Measurements from ENCODE around the gene DACH1.

DACH1 gene

DNA sequence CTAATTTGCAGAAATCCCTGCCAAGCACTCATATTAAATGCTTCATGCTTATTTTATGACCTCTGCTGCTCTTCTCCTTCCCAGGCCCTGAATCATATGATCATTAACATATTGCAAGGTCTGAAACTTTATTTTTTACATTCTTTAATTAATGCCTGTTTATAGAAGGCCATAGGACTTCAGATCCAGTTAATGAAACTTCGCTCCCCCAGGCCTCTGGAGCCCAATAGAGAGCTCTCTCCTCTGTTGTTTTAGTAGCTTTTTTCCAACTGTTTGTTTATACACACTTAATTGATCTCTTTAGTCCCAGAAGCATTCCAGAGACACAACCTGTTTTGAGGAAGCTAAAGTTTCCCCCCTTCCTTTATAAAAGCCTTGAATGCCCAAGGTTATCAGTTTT is 68.3 kb downstream of the DACH1 start:
- DNase-seq (ENCODE audit: low spot score), result no peak
- Histone ChIP-seq H4K8ac (ENCODE audit: low read depth, low read length) (no peak overlapping the region), H2AFZ (ENCODE audit: low read length) (no peak overlapping the region), H3K27ac (replicated peaks; ENCODE audit: low read length) (no peak overlapping the region), H3K18ac (ENCODE audit: low read length) (no peak overlapping the region), H3K4me1 (ENCODE audit: control insufficient read depth in 2 of 2, insufficient read depth in 1 of 2, low read depth in 1 of 2, low read length in 2 of 2) (peaks cover 5% of the 10 kb centered on the region in 2 donors), H3K79me1 (ENCODE audit: low read depth, low read length) (no peaks in the 10 kb centered on the region), H3K27me3 (ENCODE audit: control insufficient read depth in 3 of 3, insufficient read depth in 3 of 3, low read depth in 1 of 3, low read length in 3 of 3) (no peaks in the 10 kb centered on the region), H3K4me3 (ENCODE audit: low read length in 2 of 2) (no peak overlapping the region), H3K9ac (ENCODE audit: low read depth, low read length, poor library complexity) (no peak overlapping the region), H2AK5ac (ENCODE audit: low read depth, low read length) (no peak overlapping the region), H2BK15ac (ENCODE audit: low read length) (no peak overlapping the region), H2BK120ac (ENCODE audit: low read depth, low read length) (no peak overlapping the region), H4K91ac (ENCODE audit: low read depth, low read length, poor library complexity) (no peak overlapping the region), H3K36me3 (replicated peaks in 1 of 2; ENCODE audit: control insufficient read depth in 2 of 2, insufficient read depth in 2 of 2, low read length in 2 of 2) (no peaks in the 10 kb centered on the region), H3K14ac (ENCODE audit: low read length) (no peak overlapping the region), H2BK5ac (ENCODE audit: low read length) (no peak overlapping the region), H3K23ac (ENCODE audit: low read depth, low read length, poor library complexity) (no peak overlapping the region), H3K4ac (ENCODE audit: low read length) (no peak overlapping the region), H3K9me3 (replicated peaks in 1 of 2; ENCODE audit: control insufficient read depth in 2 of 2, insufficient read depth in 1 of 2, low read depth in 1 of 2, low read length in 2 of 2) (no peaks in the 10 kb centered on the region), H2BK12ac (ENCODE audit: low read length) (no peak overlapping the region), H3K4me2 (ENCODE audit: insufficient read depth, low read length, poor library complexity, severe bottlenecking) (peak overlapping the region; percentile 37)
- WGBS, 2 donors (ENCODE audit: extremely low coverage in 2 of 2, insufficient read length in 2 of 2, insufficient replicate concordance in 1 of 2), result no CpG with 5 or more reads among the region's 1 CpG

GRCh38 chr13:71797517-71797916 is 69.5 kb downstream of the DACH1 start:
- H2AFZ ChIP-seq (ENCODE audit: low read length), result no peak overlapping the region
- no peaks in the 10 kb centered on the region for H3K79me1 ChIP-seq (ENCODE audit: low read depth, low read length)
- H4K91ac ChIP-seq (ENCODE audit: low read depth, low read length, poor library complexity), result no peak overlapping the region
- H2BK12ac ChIP-seq (ENCODE audit: low read length), result no peak overlapping the region
- no peaks in the 10 kb centered on the region for H3K9me3 ChIP-seq (replicated peaks in 1 of 2; ENCODE audit: control insufficient read depth in 2 of 2, insufficient read depth in 1 of 2, low read depth in 1 of 2, low read length in 2 of 2)
- WGBS, 2 donors (ENCODE audit: extremely low coverage in 2 of 2, insufficient read length in 2 of 2, insufficient replicate concordance in 1 of 2), result no CpG with 5 or more reads among the region's 5 CpGs
- H2BK5ac ChIP-seq (ENCODE audit: low read length), result no peak overlapping the region
- no peak overlapping the region for H3K18ac ChIP-seq (ENCODE audit: low read length)
- H3K4me2 ChIP-seq (ENCODE audit: insufficient read depth, low read length, poor library complexity, severe bottlenecking), result no peak overlapping the region
- H3K27ac ChIP-seq (replicated peaks; ENCODE audit: low read length), result no peak overlapping the region
- no peaks in the 10 kb centered on the region for H3K36me3 ChIP-seq (replicated peaks in 1 of 2; ENCODE audit: control insufficient read depth in 2 of 2, insufficient read depth in 2 of 2, low read length in 2 of 2)
- H2AK5ac ChIP-seq (ENCODE audit: low read depth, low read length), result no peak overlapping the region
- H3K14ac ChIP-seq (ENCODE audit: low read length), result no peak overlapping the region
- no peak overlapping the region for H3K4me3 ChIP-seq (ENCODE audit: low read length in 2 of 2)
- DNase-seq (ENCODE audit: low spot score), result no peak
- no peak overlapping the region for H2BK15ac ChIP-seq (ENCODE audit: low read length)
- H4K8ac ChIP-seq (ENCODE audit: low read depth, low read length), result no peak overlapping the region
- no peak overlapping the region for H3K23ac ChIP-seq (ENCODE audit: low read depth, low read length, poor library complexity)
- H2BK120ac ChIP-seq (ENCODE audit: low read depth, low read length), result no peak overlapping the region
- no peak overlapping the region for H3K4ac ChIP-seq (ENCODE audit: low read length)
- H3K27me3 ChIP-seq (ENCODE audit: control insufficient read depth in 3 of 3, insufficient read depth in 3 of 3, low read depth in 1 of 3, low read length in 3 of 3), result no peaks in the 10 kb centered on the region
- H3K4me1 ChIP-seq (ENCODE audit: control insufficient read depth in 2 of 2, insufficient read depth in 1 of 2, low read depth in 1 of 2, low read length in 2 of 2), result peaks cover 5% of the 10 kb centered on the region in 2 donors
- H3K9ac ChIP-seq (ENCODE audit: low read depth, low read length, poor library complexity), result no peak overlapping the region

DNA sequence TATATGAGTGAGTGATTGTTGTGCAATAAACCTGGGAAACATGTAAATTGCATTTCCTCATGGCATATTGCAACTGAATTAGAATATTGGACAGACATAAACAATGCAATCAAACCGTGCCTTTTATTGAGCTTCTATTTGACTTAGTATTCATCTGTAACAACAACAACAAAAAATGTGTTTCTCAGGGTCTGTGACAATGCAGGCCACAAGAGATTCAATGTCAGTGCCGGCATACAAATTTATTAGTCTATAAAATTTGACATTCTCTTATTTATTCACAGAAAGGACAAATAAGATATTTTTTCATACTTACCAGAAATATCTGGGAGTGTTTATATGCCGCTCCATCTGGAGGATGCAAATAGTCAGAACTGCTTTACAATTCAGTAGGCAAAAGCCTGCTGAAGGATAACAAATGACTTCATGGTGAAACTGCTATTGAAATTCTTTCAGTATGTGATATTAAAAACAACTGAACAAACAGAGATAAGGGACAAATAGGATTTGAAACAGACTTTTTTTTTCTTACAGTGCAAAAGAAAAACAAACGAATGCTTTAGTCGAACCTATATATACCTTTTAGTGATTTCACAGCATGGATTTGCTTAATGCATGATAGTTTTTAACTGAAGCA is 77.2 kb downstream of the DACH1 start:
- H2AK5ac ChIP-seq (ENCODE audit: low read depth, low read length), result no peak overlapping the region
- H2AFZ ChIP-seq (ENCODE audit: low read length), result no peak overlapping the region

DNA sequence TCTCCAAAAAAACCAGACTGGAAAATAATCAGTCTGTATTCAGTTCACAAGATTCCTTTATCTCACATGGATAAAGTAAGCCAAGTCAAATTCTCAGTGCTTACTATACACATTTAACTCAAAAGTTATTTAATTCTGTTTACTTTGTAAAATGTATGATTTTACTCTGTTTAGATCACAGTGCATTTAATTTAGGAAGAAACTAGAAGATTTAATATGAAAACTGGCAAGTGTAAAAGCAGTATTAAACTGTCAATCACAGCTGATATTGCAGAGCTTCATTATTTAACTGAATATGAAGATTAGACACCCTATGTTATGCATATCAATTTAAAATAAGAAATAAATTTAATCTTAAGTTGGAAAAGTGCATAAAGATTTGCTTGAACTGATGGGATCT is 78.0 kb downstream of the DACH1 start:
- Histone ChIP-seq H2BK5ac (ENCODE audit: low read length) (no peak overlapping the region), H3K4ac (ENCODE audit: low read length) (no peak overlapping the region), H3K4me2 (ENCODE audit: insufficient read depth, low read length, poor library complexity, severe bottlenecking) (no peak overlapping the region), H3K9ac (ENCODE audit: low read depth, low read length, poor library complexity) (no peak overlapping the region), H2BK15ac (ENCODE audit: low read length) (no peak overlapping the region), H3K27ac (replicated peaks; ENCODE audit: low read length) (no peak overlapping the region), H3K4me1 (ENCODE audit: control insufficient read depth in 2 of 2, insufficient read depth in 1 of 2, low read depth in 1 of 2, low read length in 2 of 2) (peaks cover 6 to 11% of the 10 kb centered on the region in 2 donors), H2BK12ac (ENCODE audit: low read length) (no peak overlapping the region), H3K9me3 (replicated peaks in 1 of 2; ENCODE audit: control insufficient read depth in 2 of 2, insufficient read depth in 1 of 2, low read depth in 1 of 2, low read length in 2 of 2) (no peaks in the 10 kb centered on the region), H4K8ac (ENCODE audit: low read depth, low read length) (no peak overlapping the region), H3K36me3 (replicated peaks in 1 of 2; ENCODE audit: control insufficient read depth in 2 of 2, insufficient read depth in 2 of 2, low read length in 2 of 2) (no peaks in the 10 kb centered on the region), H4K91ac (ENCODE audit: low read depth, low read length, poor library complexity) (no peak overlapping the region), H3K23ac (ENCODE audit: low read depth, low read length, poor library complexity) (no peak overlapping the region), H3K14ac (ENCODE audit: low read length) (no peak overlapping the region), H3K4me3 (ENCODE audit: low read length in 2 of 2) (no peak overlapping the region), H3K27me3 (ENCODE audit: control insufficient read depth in 3 of 3, insufficient read depth in 3 of 3, low read depth in 1 of 3, low read length in 3 of 3) (no peaks in the 10 kb centered on the region), H3K18ac (ENCODE audit: low read length) (no peak overlapping the region), H2AK5ac (ENCODE audit: low read depth, low read length) (no peak overlapping the region), H3K79me1 (ENCODE audit: low read depth, low read length) (no peaks in the 10 kb centered on the region), H2AFZ (ENCODE audit: low read length) (no peak overlapping the region), H2BK120ac (ENCODE audit: low read depth, low read length) (no peak overlapping the region)
- DNase-seq (ENCODE audit: low spot score), result no peak

More for the DNA sequence above, 77.2 kb downstream of the DACH1 start:
- H2BK120ac ChIP-seq (ENCODE audit: low read depth, low read length), result no peak overlapping the region
- no peak overlapping the region for H3K9ac ChIP-seq (ENCODE audit: low read depth, low read length, poor library complexity)
- no peaks in the 10 kb centered on the region for H3K27me3 ChIP-seq (ENCODE audit: control insufficient read depth in 3 of 3, insufficient read depth in 3 of 3, low read depth in 1 of 3, low read length in 3 of 3)
- H3K4me1 ChIP-seq (ENCODE audit: control insufficient read depth in 2 of 2, insufficient read depth in 1 of 2, low read depth in 1 of 2, low read length in 2 of 2), result peaks cover 6 to 11% of the 10 kb centered on the region in 2 donors
- no peak overlapping the region for H3K14ac ChIP-seq (ENCODE audit: low read length)
- H3K27ac ChIP-seq (replicated peaks; ENCODE audit: low read length), result no peak overlapping the region
- no peaks in the 10 kb centered on the region for H3K9me3 ChIP-seq (replicated peaks in 1 of 2; ENCODE audit: control insufficient read depth in 2 of 2, insufficient read depth in 1 of 2, low read depth in 1 of 2, low read length in 2 of 2)
- H3K79me1 ChIP-seq (ENCODE audit: low read depth, low read length), result no peaks in the 10 kb centered on the region
- H3K4me2 ChIP-seq (ENCODE audit: insufficient read depth, low read length, poor library complexity, severe bottlenecking), result no peak overlapping the region
- H2BK5ac ChIP-seq (ENCODE audit: low read length), result no peak overlapping the region
- no peak overlapping the region for H4K91ac ChIP-seq (ENCODE audit: low read depth, low read length, poor library complexity)
- no peaks in the 10 kb centered on the region for H3K36me3 ChIP-seq (replicated peaks in 1 of 2; ENCODE audit: control insufficient read depth in 2 of 2, insufficient read depth in 2 of 2, low read length in 2 of 2)
- WGBS, 2 donors (ENCODE audit: extremely low coverage in 2 of 2, insufficient read length in 2 of 2, insufficient replicate concordance in 1 of 2), result no CpG with 5 or more reads among the region's 5 CpGs
- H3K23ac ChIP-seq (ENCODE audit: low read depth, low read length, poor library complexity), result no peak overlapping the region
- no peak overlapping the region for H2BK15ac ChIP-seq (ENCODE audit: low read length)
- H2BK12ac ChIP-seq (ENCODE audit: low read length), result no peak overlapping the region
- DNase-seq (ENCODE audit: low spot score), result no peak
- H3K4ac ChIP-seq (ENCODE audit: low read length), result no peak overlapping the region
- H3K4me3 ChIP-seq (ENCODE audit: low read length in 2 of 2), result no peak overlapping the region
- H3K18ac ChIP-seq (ENCODE audit: low read length), result no peak overlapping the region
- H4K8ac ChIP-seq (ENCODE audit: low read depth, low read length), result no peak overlapping the region
